ENCODE data around the gene OR10J5. TPM values are rescaled to one million over a fixed set of nuclear protein-coding genes. Genes with fewer than 3 reads are reported as not detected.

The OR10J5 gene, protein sequence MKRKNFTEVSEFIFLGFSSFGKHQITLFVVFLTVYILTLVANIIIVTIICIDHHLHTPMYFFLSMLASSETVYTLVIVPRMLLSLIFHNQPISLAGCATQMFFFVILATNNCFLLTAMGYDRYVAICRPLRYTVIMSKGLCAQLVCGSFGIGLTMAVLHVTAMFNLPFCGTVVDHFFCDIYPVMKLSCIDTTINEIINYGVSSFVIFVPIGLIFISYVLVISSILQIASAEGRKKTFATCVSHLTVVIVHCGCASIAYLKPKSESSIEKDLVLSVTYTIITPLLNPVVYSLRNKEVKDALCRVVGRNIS
- total RNA-seq (ENCODE audit: unreplicated experiment) = not detected
- long read RNA-seq = 0 reads

GRCh38 chr1:159535907-159536306, at the start of gene OR10J5:
TSS of gene OR10J5 (minus strand) at chr1:159536007. CDS start at chr1:159536007, 0 bp downstream.
- DNase-seq (ENCODE audit: low spot score) = no peak
- Mint-ChIP-seq H3K27me3 (ENCODE audit: unreplicated experiment) (peaks cover 1% of the 10 kb centered on the region), H3K9me3 (ENCODE audit: unreplicated experiment) (no peaks in the 10 kb centered on the region), H3K27ac (ENCODE audit: unreplicated experiment) (no peak within 1 kb of the TSS), H3K36me3 (ENCODE audit: low read depth, unreplicated experiment) (no peaks in the 10 kb centered on the region), H3K4me3 (ENCODE audit: unreplicated experiment) (no peak within 1 kb of the TSS), H3K4me1 (ENCODE audit: unreplicated experiment) (no peaks in the 10 kb centered on the region)
- TF ChIP-seq CTCF (IDR thresholded peaks at IDR 0.05; ENCODE audit: unreplicated experiment) = no peak

- Mint-ChIP-seq H3K9me3 (ENCODE audit: unreplicated experiment) (no peaks in the 10 kb centered on the region), H3K4me1 (ENCODE audit: unreplicated experiment) (no peaks in the 10 kb centered on the region), H3K4me3 (ENCODE audit: unreplicated experiment) (no peak overlapping the region), H3K27me3 (ENCODE audit: unreplicated experiment) (no peaks in the 10 kb centered on the region), H3K27ac (ENCODE audit: unreplicated experiment) (no peak overlapping the region), H3K36me3 (ENCODE audit: low read depth, unreplicated experiment) (no peaks in the 10 kb centered on the region)
- TF ChIP-seq CTCF (IDR thresholded peaks at IDR 0.05; ENCODE audit: unreplicated experiment) = no peak
- no peak for DNase-seq (ENCODE audit: low spot score)
Measured at GRCh38 chr1:159584536-159584935, 48.7 kb upstream of the OR10J5 start.

- Mint-ChIP-seq H3K9me3 (ENCODE audit: unreplicated experiment) (no peaks in the 10 kb centered on the region), H3K27ac (ENCODE audit: unreplicated experiment) (no peak overlapping the region), H3K4me3 (ENCODE audit: unreplicated experiment) (no peak overlapping the region), H3K4me1 (ENCODE audit: unreplicated experiment) (no peaks in the 10 kb centered on the region), H3K36me3 (ENCODE audit: low read depth, unreplicated experiment) (no peaks in the 10 kb centered on the region), H3K27me3 (ENCODE audit: unreplicated experiment) (peaks cover 1% of the 10 kb centered on the region)
- DNase-seq (ENCODE audit: low spot score) = no peak
- no peak for TF ChIP-seq CTCF (IDR thresholded peaks at IDR 0.05; ENCODE audit: unreplicated experiment)
Measured at GRCh38 chr1:159581422-159581821, 45.6 kb upstream of the OR10J5 start.

DNA sequence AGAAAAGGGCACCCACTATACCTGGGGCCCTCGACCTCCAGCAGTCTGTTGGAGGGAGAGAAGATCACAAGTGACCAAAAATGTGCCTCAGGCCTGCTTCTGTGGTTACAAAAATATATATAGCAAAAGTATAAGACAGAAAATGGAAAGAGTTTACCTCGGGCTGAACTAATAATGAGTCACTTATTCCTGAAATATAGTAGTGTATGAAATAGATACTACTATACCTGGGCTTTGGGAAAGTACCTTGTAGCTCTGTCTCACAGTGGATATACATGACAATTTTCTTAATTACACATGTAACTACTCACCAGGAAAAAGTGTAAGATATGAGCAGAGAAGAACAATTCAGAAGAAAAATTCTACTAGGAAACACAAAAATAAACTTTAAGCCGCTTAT, 44.5 kb upstream of the OR10J5 start:
- DNase-seq (ENCODE audit: low spot score) = no peak
- H3K4me3 Mint-ChIP-seq (ENCODE audit: unreplicated experiment) = no peak overlapping the region
- peaks cover 1% of the 10 kb centered on the region for H3K27me3 Mint-ChIP-seq (ENCODE audit: unreplicated experiment)
- H3K36me3 Mint-ChIP-seq (ENCODE audit: low read depth, unreplicated experiment) = no peaks in the 10 kb centered on the region
- H3K4me1 Mint-ChIP-seq (ENCODE audit: unreplicated experiment) = no peaks in the 10 kb centered on the region
- no peak overlapping the region for H3K27ac Mint-ChIP-seq (ENCODE audit: unreplicated experiment)
- no peaks in the 10 kb centered on the region for H3K9me3 Mint-ChIP-seq (ENCODE audit: unreplicated experiment)
- no peak for TF ChIP-seq CTCF (IDR thresholded peaks at IDR 0.05; ENCODE audit: unreplicated experiment)

GRCh38 chr1:159577446-159577845, 41.6 kb upstream of the OR10J5 start:
- DNase-seq (ENCODE audit: low spot score) = no peak
- no peak overlapping the region for H3K4me3 Mint-ChIP-seq (ENCODE audit: unreplicated experiment)
- no peak for TF ChIP-seq CTCF (IDR thresholded peaks at IDR 0.05; ENCODE audit: unreplicated experiment)
- H3K36me3 Mint-ChIP-seq (ENCODE audit: low read depth, unreplicated experiment) = peaks cover 6% of the 10 kb centered on the region
- peaks cover 1% of the 10 kb centered on the region for H3K27me3 Mint-ChIP-seq (ENCODE audit: unreplicated experiment)
- peaks cover 7% of the 10 kb centered on the region for H3K9me3 Mint-ChIP-seq (ENCODE audit: unreplicated experiment)
- H3K27ac Mint-ChIP-seq (ENCODE audit: unreplicated experiment) = no peak overlapping the region
- H3K4me1 Mint-ChIP-seq (ENCODE audit: unreplicated experiment) = no peaks in the 10 kb centered on the region
